Keratinocyte (primary cell): ENCODE data around the gene ZNF787.

Experiments
- EZH2 ChIP-seq: IDR thresholded peaks from one replicate; pipeline ENCODE4 v1.6.1; 2012; ENCODE audit warnings: inconsistent platforms, mild to moderate bottlenecking, low read length, moderate library complexity
- TF ChIP-seq, protein P1 (sequence below), 3 experiments: IDR thresholded peaks in 1 of 3; conservative IDR thresholded peaks in 1 of 3; optimal IDR thresholded peaks in 1 of 3; 2 replicates in 2 of 3; 3 replicates in 1 of 3; pipeline versions ENCODE3 to v1.5.1; 2011; ENCODE audit warnings: low read length in 3 of 3, mild to moderate bottlenecking in 3 of 3, moderate library complexity in 2 of 3, control low read depth in 1 of 3, inconsistent platforms in 1 of 3; ENCODE audit not compliant: insufficient read depth in 2 of 3; ENCODE audit errors: extremely low read depth in 1 of 3

DNA sequence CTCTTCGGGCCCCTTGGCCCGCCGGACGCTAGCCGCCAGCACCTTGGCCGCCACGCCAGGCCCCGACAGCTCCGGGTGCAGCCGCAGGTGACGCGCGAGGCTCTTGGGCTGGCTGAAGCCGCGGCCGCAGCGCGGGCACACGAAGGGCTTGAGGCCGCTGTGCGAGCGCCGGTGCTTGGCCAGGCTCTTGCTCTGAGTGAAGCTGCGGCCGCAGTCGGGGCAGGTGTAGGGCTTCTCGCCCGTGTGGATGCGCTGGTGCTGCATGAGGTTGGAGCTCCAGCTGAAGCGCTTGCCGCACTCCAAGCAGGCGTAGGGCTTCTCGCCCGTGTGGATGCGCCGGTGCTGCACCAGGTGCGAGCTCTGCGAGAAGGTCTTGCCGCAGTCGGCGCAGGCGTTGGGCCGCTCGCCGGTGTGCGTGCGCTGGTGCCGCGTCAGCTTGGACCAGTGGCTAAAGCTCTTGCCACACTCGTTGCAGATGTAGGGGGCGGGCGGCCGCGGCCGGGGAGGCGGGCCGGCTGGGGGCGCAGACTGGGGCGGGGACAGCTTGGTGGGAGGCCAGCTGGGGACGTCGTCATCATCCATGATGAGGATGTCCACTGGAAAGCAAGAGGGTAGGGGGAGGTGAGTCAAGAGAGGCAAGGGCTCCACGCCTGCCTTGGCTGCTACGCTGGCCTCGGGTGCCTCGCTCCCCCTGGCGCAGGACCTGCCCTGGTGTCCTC lies 32.4 kb downstream of the ZNF787 start:
- TF ChIP-seq, protein P1, sequence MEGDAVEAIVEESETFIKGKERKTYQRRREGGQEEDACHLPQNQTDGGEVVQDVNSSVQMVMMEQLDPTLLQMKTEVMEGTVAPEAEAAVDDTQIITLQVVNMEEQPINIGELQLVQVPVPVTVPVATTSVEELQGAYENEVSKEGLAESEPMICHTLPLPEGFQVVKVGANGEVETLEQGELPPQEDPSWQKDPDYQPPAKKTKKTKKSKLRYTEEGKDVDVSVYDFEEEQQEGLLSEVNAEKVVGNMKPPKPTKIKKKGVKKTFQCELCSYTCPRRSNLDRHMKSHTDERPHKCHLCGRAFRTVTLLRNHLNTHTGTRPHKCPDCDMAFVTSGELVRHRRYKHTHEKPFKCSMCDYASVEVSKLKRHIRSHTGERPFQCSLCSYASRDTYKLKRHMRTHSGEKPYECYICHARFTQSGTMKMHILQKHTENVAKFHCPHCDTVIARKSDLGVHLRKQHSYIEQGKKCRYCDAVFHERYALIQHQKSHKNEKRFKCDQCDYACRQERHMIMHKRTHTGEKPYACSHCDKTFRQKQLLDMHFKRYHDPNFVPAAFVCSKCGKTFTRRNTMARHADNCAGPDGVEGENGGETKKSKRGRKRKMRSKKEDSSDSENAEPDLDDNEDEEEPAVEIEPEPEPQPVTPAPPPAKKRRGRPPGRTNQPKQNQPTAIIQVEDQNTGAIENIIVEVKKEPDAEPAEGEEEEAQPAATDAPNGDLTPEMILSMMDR (optimal IDR thresholded peaks at IDR 0.05 in 1 of 3, IDR thresholded peaks at IDR 0.05 in 1 of 3, conservative IDR thresholded peaks at IDR 0.05 in 1 of 3; ENCODE audit: extremely low read depth in 1 of 3, insufficient read depth in 2 of 3, low read length in 3 of 3) = no peak
- no peak for TF ChIP-seq EZH2
